Activated T-cell treated with anti-CD3 and anti-CD28 coated beads, Interleukin-2, amount 50 U/mL, for 4 hours (primary cell): Measurements from ENCODE around the gene RPL41. TPM values are rescaled to one million over a fixed set of nuclear protein-coding genes. Genes with fewer than 3 reads are reported as not detected.
"Not testable (repeated sequence)": the region's sequence is repeated elsewhere in the genome, so short reads cannot be mapped to it uniquely, and the experiment has no call there.

ENCODE experiments used
- ATAC-seq, 2 donors: fragments of 200-7000 bp; cut with Tn5 transposase; one replicate each; pipeline ENCODE4 v1.10.0; 2021
- DNase-seq: peaks from one replicate; pipeline ENCODE4 v3.0.0-alpha.2; 2020
- H3K27me3 Mint-ChIP-seq: one replicate; pipeline ENCODE4 v1.8.0; 2021; ENCODE audit warnings: low read depth, mixed read lengths
- H3K36me3 Mint-ChIP-seq: one replicate; pipeline ENCODE4 v1.8.0; 2022; ENCODE audit warnings: mixed read lengths; ENCODE audit not compliant: insufficient read depth
- H3K4me1 Mint-ChIP-seq: one replicate; pipeline ENCODE4 v1.8.0; 2021; ENCODE audit warnings: low read depth, mixed read lengths
- H3K4me3 Mint-ChIP-seq: one replicate; pipeline ENCODE4 v1.8.0; 2021; ENCODE audit warnings: mild to moderate bottlenecking, moderate library complexity, mixed read lengths
- H3K9me3 Mint-ChIP-seq: one replicate; pipeline ENCODE4 v1.8.0; 2021; ENCODE audit warnings: mixed read lengths
- total RNA-seq, 3 donors: library from RNA; stranded (reverse); gene quantifications; one replicate each; pipeline ENCODE4 v1.2.1, GENCODE V29; 2021

Gene RPL41
- total RNA-seq, 3 donors from 2014 or later = 3,827 to 4,080 (median 3,837) TPM

- Mint-ChIP-seq H3K9me3 (no peaks in the 10 kb centered on the region), H3K4me1 (peaks cover 28% of the 10 kb centered on the region), H3K36me3 (peaks cover 2% of the 10 kb centered on the region), H3K27me3 (no peaks in the 10 kb centered on the region), H3K4me3 (peak within 1 kb of the TSS; percentile 85)
- peak; percentile 94 for ATAC-seq
- peak; percentile 90 for DNase-seq
Measured at GRCh38 chr12:56152132-56152755, 35.8 kb downstream of the RPL41 start, which contains the start of gene MYL6B. Gene MYL6B (plus strand): TSS chr12:56152587. CDS start chr12:56153919, 1,332 bp downstream.

DNA sequence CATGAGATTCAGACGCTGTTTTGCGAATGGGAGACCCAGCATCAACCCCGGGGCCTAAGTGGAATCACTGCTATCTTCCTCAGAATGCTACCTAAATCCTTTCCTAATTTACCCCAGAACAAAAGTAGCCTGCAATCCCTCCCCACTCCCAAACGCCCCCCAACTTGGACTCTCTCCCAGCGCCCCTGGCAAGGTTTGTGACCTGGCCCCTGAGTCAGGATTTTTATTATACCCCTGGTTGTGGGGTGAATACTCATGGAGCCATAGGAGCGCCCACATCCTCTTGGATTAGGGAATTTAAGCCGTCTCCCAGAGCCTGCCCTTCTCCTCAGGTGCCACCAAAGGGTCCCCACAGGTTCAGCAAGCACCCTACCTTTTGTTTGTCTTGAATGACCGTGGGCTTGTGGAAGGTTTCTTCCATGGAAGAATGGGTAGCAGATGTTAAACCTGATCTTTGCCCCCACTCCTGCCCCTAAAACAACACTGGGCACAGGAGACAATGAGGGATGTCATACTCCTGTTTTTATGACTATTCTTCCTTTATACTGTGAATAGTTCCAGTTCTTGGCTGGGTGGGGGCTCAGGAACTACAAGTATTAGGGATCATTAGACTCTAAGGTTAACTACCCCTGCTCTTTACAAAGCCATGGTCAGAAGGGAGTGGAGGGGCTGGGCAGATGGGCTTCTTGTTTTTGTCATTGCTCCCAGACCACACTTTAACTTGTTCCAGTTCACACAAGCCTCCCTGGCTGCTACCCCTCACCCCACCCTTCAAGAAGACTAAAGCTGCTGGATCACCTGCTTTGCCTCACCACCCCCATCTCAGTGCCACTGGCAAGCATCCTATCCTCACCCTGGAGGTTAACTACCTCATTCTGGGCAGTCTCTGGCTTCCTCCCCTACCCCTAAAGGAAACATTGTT is 36.6 kb downstream of the RPL41 start:
- ATAC-seq = no peak
- peaks cover 33% of the 10 kb centered on the region for H3K4me1 Mint-ChIP-seq
- DNase-seq = no peak
- H3K9me3 Mint-ChIP-seq = no peaks in the 10 kb centered on the region
- H3K27me3 Mint-ChIP-seq = no peaks in the 10 kb centered on the region
- H3K4me3 Mint-ChIP-seq = peak overlapping the region; percentile 85
- peaks cover 2% of the 10 kb centered on the region for H3K36me3 Mint-ChIP-seq

GRCh38 chr12:56153678-56154065 is 37.2 kb downstream of the RPL41 start:
- peaks cover 2% of the 10 kb centered on the region for H3K36me3 Mint-ChIP-seq
- peaks cover 33% of the 10 kb centered on the region for H3K4me1 Mint-ChIP-seq
- peak overlapping the region; percentile 85 for H3K4me3 Mint-ChIP-seq
- no peak for DNase-seq
- no peak for ATAC-seq
- H3K9me3 Mint-ChIP-seq = no peaks in the 10 kb centered on the region
- H3K27me3 Mint-ChIP-seq = no peaks in the 10 kb centered on the region

GRCh38 chr12:56154246-56154771 is 37.9 kb downstream of the RPL41 start:
- Mint-ChIP-seq H3K4me3 (no peak overlapping the region), H3K27me3 (no peaks in the 10 kb centered on the region), H3K36me3 (peaks cover 7% of the 10 kb centered on the region), H3K9me3 (no peaks in the 10 kb centered on the region), H3K4me1 (peaks cover 37% of the 10 kb centered on the region)
- no peak for DNase-seq
- no peak for ATAC-seq

- Mint-ChIP-seq H3K4me1 (peaks cover 41% of the 10 kb centered on the region), H3K36me3 (peaks cover 10% of the 10 kb centered on the region), H3K27me3 (no peaks in the 10 kb centered on the region), H3K9me3 (no peaks in the 10 kb centered on the region), H3K4me3 (no peak overlapping the region)
- ATAC-seq = no peak
- no peak for DNase-seq
Measured at GRCh38 chr12:56154818-56155217, 38.4 kb downstream of the RPL41 start.

DNA sequence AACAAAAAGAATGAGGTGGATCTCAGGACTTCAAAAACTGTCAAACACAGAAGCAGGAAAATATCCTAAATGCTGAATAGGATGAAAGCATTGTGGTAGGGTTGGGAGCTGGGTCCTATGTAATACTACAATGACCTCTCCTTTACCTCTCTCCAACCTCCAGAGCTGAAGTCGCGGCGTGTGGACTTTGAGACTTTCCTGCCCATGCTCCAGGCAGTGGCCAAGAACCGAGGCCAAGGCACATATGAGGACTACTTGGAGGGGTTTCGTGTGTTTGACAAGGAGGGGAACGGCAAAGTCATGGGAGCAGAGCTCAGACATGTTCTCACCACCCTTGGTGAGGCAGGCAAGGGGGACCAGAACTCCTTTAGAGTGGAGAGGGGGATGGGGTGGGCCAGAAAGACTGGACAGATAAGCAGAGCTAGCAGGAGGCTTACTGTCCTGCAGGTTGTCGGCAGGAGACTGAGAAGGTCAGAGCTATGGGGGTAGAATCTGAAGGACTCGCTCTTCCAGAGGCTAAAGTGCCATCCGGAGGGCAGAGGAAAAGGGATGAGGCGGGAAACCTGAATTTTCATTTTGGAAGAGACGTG is 38.9 kb downstream of the RPL41 start:
- Mint-ChIP-seq H3K4me3 (peak overlapping the region; percentile 27), H3K9me3 (no peaks in the 10 kb centered on the region), H3K4me1 (peaks cover 43% of the 10 kb centered on the region), H3K36me3 (peaks cover 15% of the 10 kb centered on the region), H3K27me3 (no peaks in the 10 kb centered on the region)
- ATAC-seq (no peak), DNase-seq (no peak)

- H3K4me3 Mint-ChIP-seq = peak overlapping the region; percentile 95
- not testable (repeated sequence) for ATAC-seq, H3K9me3 Mint-ChIP-seq, H3K27me3 Mint-ChIP-seq, DNase-seq
- H3K36me3 Mint-ChIP-seq = peaks cover 24% of the 10 kb centered on the region
- H3K4me1 Mint-ChIP-seq = peaks cover 44% of the 10 kb centered on the region
Measured at GRCh38 chr12:56156464-56157200, 40.2 kb downstream of the RPL41 start.

DNA sequence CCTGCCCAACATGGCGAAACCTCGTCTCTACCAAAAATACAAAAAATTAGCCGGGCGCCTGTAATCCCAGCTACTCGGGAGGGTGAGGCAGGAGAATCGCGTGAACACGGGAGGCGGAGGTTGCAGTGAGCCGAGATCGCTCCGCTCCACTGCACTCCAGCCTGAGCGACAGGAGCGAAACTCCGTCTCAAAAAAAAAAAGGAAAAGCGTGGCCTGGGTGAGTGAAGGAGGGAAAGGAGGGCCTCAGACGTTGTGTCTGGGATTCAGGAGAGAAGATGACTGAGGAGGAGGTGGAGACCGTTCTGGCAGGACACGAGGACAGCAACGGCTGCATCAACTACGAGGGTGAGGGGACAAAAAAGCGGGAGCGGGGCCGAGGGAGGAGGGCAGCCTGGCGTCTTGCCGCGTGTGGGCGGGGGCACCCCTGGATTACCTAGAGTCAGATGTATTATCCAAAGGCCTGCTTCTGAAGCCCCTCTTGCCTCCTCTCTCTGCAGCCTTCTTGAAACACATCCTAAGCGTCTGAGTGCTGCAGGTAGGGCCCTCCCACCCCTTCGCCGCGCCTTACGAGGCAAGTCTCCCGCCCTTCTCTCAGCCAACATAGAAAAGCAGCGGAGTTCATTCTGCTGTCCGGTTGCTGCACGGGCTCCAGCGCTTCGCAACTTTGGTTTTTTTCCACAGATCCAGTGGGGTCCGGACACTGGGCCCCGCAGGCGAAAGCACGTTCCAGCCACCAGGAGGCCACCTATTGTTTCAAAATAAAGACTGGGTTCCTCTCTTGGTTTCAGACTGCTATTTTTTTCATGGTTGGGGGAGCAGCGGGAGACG is 41.0 kb downstream of the RPL41 start:
- H3K27me3 Mint-ChIP-seq = no peaks in the 10 kb centered on the region
- H3K4me3 Mint-ChIP-seq = peak overlapping the region; percentile 95
- ATAC-seq = peak; percentile 41 to 47
- H3K36me3 Mint-ChIP-seq = peaks cover 25% of the 10 kb centered on the region
- H3K4me1 Mint-ChIP-seq = peaks cover 42% of the 10 kb centered on the region
- DNase-seq = peak; percentile 33
- H3K9me3 Mint-ChIP-seq = no peaks in the 10 kb centered on the region

- no peaks in the 10 kb centered on the region for H3K27me3 Mint-ChIP-seq
- peaks cover 28% of the 10 kb centered on the region for H3K36me3 Mint-ChIP-seq
- DNase-seq = peak; percentile 85
- H3K9me3 Mint-ChIP-seq = no peaks in the 10 kb centered on the region
- peak; percentile 88 to 89 for ATAC-seq
- peak within 1 kb of the TSS; percentile 95 for H3K4me3 Mint-ChIP-seq
- H3K4me1 Mint-ChIP-seq = peaks cover 35% of the 10 kb centered on the region
Measured at GRCh38 chr12:56158029-56158925, 41.8 kb downstream of the RPL41 start, which contains the start of gene MYL6. Gene MYL6 (plus strand): TSS chr12:56158359. CDS start chr12:56158402, 43 bp downstream.

DNA sequence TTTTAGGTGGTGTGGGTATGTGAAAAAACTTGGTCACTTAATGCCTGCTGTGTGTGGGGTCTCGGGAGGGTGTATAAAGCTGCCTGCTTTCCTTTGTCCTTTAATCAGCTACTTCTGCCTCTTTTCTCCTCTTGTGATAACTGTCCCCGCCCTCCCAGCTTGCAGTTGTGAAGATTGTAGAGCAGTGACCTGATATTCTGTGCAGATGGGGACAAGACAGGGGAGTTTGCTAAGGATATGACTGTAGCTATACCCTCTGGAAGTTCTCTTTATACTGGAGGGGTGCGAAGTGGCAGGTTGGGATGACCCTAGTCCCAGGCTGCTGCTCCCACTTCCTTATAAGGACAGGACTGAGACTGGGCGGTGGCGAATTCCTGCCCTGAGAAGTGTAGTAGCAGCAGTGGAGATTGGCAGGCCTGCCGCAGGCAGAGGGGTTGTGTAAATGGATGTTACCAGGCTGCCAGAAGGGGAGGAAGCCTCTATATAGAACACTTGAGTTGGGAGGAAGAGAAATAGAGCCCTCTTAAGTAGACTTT is 42.6 kb downstream of the RPL41 start:
- H3K4me3 Mint-ChIP-seq = peak overlapping the region; percentile 95
- no peaks in the 10 kb centered on the region for H3K9me3 Mint-ChIP-seq
- H3K27me3 Mint-ChIP-seq = no peaks in the 10 kb centered on the region
- H3K36me3 Mint-ChIP-seq = peaks cover 33% of the 10 kb centered on the region
- H3K4me1 Mint-ChIP-seq = peaks cover 35% of the 10 kb centered on the region
- DNase-seq = no peak
- ATAC-seq = peak in 1 of 2 donors; percentile 3

GRCh38 chr12:56159482-56160192 is 43.2 kb downstream of the RPL41 start:
- ATAC-seq (no peak), DNase-seq (no peak)
- H3K4me1 Mint-ChIP-seq = peaks cover 35% of the 10 kb centered on the region
- no peaks in the 10 kb centered on the region for H3K27me3 Mint-ChIP-seq
- H3K9me3 Mint-ChIP-seq = no peaks in the 10 kb centered on the region
- H3K4me3 Mint-ChIP-seq = peak overlapping the region; percentile 95
- H3K36me3 Mint-ChIP-seq = peaks cover 39% of the 10 kb centered on the region
